OCI-LY3 (cell line): Measurements from ENCODE around the gene CAPZA2.
"Not testable (repeated sequence)": the region's sequence is repeated elsewhere in the genome, so short reads cannot be mapped to it uniquely, and the experiment has no call there.

ENCODE experiments used
- H2AFZ ChIP-seq: fragments of 200-600, 300-600 bp; shearing (Covaris generic); 2 replicates; pipeline ENCODE4 v1.6.0; 2014; ENCODE audit warnings: antibody characterized with exemption, low read depth, low read length
- H3K27ac ChIP-seq: fragments of 200-600, 300-600 bp; sonication (generic); 2 replicates; pipeline ENCODE4 v1.5.1; 2014; ENCODE audit warnings: mild to moderate bottlenecking, low read length, moderate library complexity, mixed read lengths
- H3K27me3 ChIP-seq: fragments of 200-600, 300-600 bp; sonication (generic); 2 replicates; pipeline ENCODE4 v1.6.1; 2014; ENCODE audit warnings: low read depth, low read length, mixed read lengths
- H3K36me3 ChIP-seq: fragments of 200-600, 300-600 bp; sonication (generic); replicated peaks from 2 replicates; pipeline ENCODE3; 2014; ENCODE audit warnings: low read depth, low read length, mixed read lengths
- H3K4me1 ChIP-seq: fragments of 300-600, 200-600 bp; sonication (generic); 2 replicates; pipeline ENCODE4 v1.6.1; 2014; ENCODE audit warnings: low read length, mixed read lengths
- H3K4me2 ChIP-seq: fragments of 200-600, 300-600 bp; sonication (generic); 2 replicates; pipeline ENCODE4 v1.6.1; 2014; ENCODE audit warnings: low read length, mixed read lengths
- H3K4me3 ChIP-seq: fragments of 300-600, 200-600 bp; sonication (generic); 2 replicates; pipeline ENCODE4 v1.5.1; 2014; ENCODE audit warnings: antibody characterized with exemption, mild to moderate bottlenecking, low read length, moderate library complexity
- H3K79me2 ChIP-seq: fragments of 300-600, 200-600 bp; shearing (Covaris generic); 2 replicates; pipeline ENCODE4 v1.6.1; 2014; ENCODE audit warnings: mild to moderate bottlenecking, low read length, mixed read lengths
- H3K9ac ChIP-seq: fragments of 300-600, 200-600 bp; shearing (Covaris generic); 2 replicates; pipeline ENCODE4 v1.6.0; 2014; ENCODE audit warnings: mild to moderate bottlenecking, low read length, moderate library complexity
- H3K9me3 ChIP-seq: fragments of 200-600, 300-600 bp; shearing (Covaris generic); 2 replicates; pipeline ENCODE4 v1.6.1; 2014; ENCODE audit warnings: low read length, mixed read lengths; ENCODE audit not compliant: insufficient read depth
- H4K20me1 ChIP-seq: fragments of 200-600, 300-600 bp; sonication (generic); 2 replicates; pipeline ENCODE4 v1.6.1; 2016; ENCODE audit warnings: low read length, mixed read lengths; ENCODE audit not compliant: insufficient read depth
- EZH2phosphoT487 ChIP-seq: fragments of 200-600 bp; shearing (Covaris generic); IDR thresholded peaks from 2 replicates; pipeline ENCODE4 v1.6.1; 2018; ENCODE audit warnings: antibody characterized with exemption, mixed run types, low read depth
- TF ChIP-seq, protein P1 (sequence below): fragments of 200-600, 300-600 bp; sonication (generic); IDR thresholded peaks from 2 replicates; pipeline ENCODE4 v1.5.1; 2014; ENCODE audit warnings: antibody characterized with exemption, low read length, low read depth

Gene CAPZA2

DNA sequence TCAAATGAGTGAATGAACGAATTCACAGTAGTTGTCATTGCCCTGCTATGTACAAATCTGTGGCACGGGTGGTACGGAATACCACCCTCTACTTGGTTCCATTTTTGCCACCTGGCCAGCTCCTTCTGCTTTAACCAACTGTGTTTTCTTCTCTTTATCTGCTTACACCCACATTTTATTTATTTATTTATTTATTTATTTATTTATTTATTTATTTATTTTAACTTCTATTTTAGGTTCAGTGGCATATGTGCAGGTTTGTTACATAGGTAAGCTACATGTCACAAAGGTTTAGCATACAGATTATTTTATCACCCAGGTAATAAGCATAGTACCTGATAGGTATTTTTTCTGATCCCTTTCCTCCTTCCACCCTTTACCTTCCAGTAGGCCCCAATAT, 42.2 kb upstream of the CAPZA2 start:
- H4K20me1 ChIP-seq, result no peaks in the 10 kb centered on the region
- H3K4me3 ChIP-seq, result no peak overlapping the region
- TF ChIP-seq EZH2phosphoT487, result no peak
- TF ChIP-seq, protein P1, sequence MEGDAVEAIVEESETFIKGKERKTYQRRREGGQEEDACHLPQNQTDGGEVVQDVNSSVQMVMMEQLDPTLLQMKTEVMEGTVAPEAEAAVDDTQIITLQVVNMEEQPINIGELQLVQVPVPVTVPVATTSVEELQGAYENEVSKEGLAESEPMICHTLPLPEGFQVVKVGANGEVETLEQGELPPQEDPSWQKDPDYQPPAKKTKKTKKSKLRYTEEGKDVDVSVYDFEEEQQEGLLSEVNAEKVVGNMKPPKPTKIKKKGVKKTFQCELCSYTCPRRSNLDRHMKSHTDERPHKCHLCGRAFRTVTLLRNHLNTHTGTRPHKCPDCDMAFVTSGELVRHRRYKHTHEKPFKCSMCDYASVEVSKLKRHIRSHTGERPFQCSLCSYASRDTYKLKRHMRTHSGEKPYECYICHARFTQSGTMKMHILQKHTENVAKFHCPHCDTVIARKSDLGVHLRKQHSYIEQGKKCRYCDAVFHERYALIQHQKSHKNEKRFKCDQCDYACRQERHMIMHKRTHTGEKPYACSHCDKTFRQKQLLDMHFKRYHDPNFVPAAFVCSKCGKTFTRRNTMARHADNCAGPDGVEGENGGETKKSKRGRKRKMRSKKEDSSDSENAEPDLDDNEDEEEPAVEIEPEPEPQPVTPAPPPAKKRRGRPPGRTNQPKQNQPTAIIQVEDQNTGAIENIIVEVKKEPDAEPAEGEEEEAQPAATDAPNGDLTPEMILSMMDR, result no peak

DNA sequence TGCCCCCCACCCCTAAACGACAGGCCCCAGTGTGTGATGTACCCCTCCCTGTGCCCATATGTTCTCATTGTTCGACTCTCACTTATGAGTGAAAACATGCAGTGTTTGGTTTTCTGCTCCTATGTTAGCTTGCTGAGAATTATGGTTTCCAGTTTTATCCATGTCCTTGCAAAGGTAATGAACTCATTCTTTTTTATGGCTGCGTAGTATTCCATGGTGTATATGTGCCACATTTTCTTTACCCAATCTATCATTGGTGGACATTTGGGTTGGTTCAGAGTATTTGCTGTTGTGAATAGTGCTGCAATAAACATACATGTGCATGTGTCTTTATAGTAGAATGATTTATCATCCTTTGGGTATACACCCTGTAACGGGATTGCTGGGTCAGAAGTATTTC, 40.7 kb upstream of the CAPZA2 start:
- H3K9ac ChIP-seq, H2AFZ ChIP-seq, H3K27ac ChIP-seq, H3K4me1 ChIP-seq, H3K9me3 ChIP-seq, H3K79me2 ChIP-seq, H4K20me1 ChIP-seq, H3K36me3 ChIP-seq, H3K27me3 ChIP-seq, H3K4me3 ChIP-seq, H3K4me2 ChIP-seq: not testable (repeated sequence)

More for the DNA sequence above, 42.2 kb upstream of the CAPZA2 start:
- Histone ChIP-seq H3K27me3 (no peaks in the 10 kb centered on the region), H3K4me1 (peaks cover 6% of the 10 kb centered on the region), H3K27ac (no peak overlapping the region), H3K9ac (no peak overlapping the region), H3K4me2 (no peak overlapping the region), H3K79me2 (no peaks in the 10 kb centered on the region), H2AFZ (no peak overlapping the region), H3K36me3 (no peaks in the 10 kb centered on the region), H3K9me3 (0 out of 2 replicates have a peak, but pooled peaks cover 6% of the 10 kb centered on the region)

DNA sequence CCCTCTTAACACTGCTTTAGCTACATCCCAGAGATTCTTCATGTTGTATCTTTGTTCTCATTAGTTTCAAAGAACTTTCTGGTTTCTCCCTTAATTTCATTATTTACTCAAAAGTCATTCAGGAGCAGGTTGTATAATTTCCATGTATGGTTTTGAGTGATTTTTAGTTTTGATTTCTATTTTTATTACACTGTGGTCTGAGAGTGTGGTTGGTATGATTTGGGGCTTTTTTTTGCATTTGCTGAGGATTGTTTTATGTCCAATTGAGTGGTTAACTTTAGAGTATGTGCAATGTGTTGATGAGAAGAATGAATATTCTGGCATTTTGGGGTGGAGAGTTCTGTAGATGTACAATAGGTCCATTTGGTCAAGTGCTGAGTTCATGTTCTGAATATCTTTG, 37.9 kb upstream of the CAPZA2 start:
- Histone ChIP-seq H3K27me3 (no peaks in the 10 kb centered on the region), H3K4me3 (no peak overlapping the region), H3K4me2 (no peak overlapping the region), H2AFZ (no peak overlapping the region), H4K20me1 (no peaks in the 10 kb centered on the region), H3K4me1 (peaks cover 18% of the 10 kb centered on the region), H3K27ac (no peak overlapping the region), H3K79me2 (no peaks in the 10 kb centered on the region), H3K36me3 (no peaks in the 10 kb centered on the region), H3K9ac (no peak overlapping the region), H3K9me3 (0 out of 2 replicates have a peak, but pooled peaks cover 6% of the 10 kb centered on the region)
- TF ChIP-seq EZH2phosphoT487, result no peak
- TF ChIP-seq, protein P1, result no peak

DNA sequence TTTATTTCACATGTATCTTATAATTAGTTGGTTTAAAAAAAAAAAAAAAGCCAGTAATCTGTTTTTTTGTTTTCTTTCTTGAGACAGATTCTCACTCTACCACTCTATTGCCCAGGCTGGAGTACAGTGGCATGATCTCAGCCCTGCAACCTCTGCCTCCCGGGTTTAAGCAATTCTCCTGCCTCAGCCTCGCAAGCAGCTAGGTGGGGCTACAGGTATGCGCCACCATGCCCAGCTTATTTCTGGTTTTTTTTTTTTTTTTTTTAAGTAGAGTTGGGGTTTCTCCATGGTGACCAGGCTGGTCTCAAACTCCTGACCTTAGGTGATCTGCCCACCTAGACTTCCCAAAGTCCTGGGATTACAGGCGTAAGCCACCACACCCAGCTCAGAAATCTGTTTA, 34.1 kb upstream of the CAPZA2 start:
- TF ChIP-seq EZH2phosphoT487, result no peak
- TF ChIP-seq, protein P1, result peak; percentile 52
- Histone ChIP-seq H3K4me1 (peaks cover 22% of the 10 kb centered on the region), H3K36me3 (no peaks in the 10 kb centered on the region), H3K4me2 (peak overlapping the region; percentile 50), H3K9ac (no peak overlapping the region), H2AFZ (no peak overlapping the region), H3K79me2 (no peaks in the 10 kb centered on the region), H3K27ac (no peak overlapping the region), H3K9me3 (0 out of 2 replicates have a peak, but pooled peaks cover 6% of the 10 kb centered on the region), H3K27me3 (no peaks in the 10 kb centered on the region), H3K4me3 (peak overlapping the region; percentile 23; the same call in 1 of the 2 replicates), H4K20me1 (no peaks in the 10 kb centered on the region)

DNA sequence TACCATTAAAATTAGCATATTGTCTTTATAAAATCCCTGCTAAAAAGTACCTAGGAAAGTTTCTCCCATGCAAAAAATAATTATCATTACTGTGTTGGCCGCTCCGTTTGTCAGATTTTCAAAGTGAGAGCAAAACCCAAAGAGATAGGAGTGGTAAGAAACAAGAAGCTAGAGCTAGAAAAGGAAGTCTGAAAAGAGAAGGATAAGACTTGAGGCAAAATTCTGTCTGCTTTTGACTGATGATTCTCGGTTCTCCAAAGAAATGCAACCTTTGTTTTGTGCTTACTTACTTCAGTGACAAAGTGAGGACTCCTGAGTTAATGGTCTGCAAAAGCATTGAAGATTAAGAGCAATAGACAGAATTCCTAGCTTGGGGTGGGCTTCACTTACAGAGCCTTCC, 33.3 kb upstream of the CAPZA2 start:
- peak overlapping the region; percentile 23 for H3K4me3 ChIP-seq
- no peaks in the 10 kb centered on the region for H3K27me3 ChIP-seq
- H3K4me1 ChIP-seq, result peaks cover 22% of the 10 kb centered on the region
- no peaks in the 10 kb centered on the region for H3K79me2 ChIP-seq
- H3K4me2 ChIP-seq, result peak overlapping the region; percentile 50
- H4K20me1 ChIP-seq, result no peaks in the 10 kb centered on the region
- H3K9ac ChIP-seq, result no peak overlapping the region
- 0 out of 2 replicates have a peak, but pooled peaks cover 6% of the 10 kb centered on the region for H3K9me3 ChIP-seq
- TF ChIP-seq, protein P1, result no peak
- TF ChIP-seq EZH2phosphoT487, result no peak
- no peak overlapping the region for H2AFZ ChIP-seq
- H3K27ac ChIP-seq, result peak overlapping the region; percentile 11; the same call in 1 of the 2 replicates
- no peaks in the 10 kb centered on the region for H3K36me3 ChIP-seq
